KMS-11 (cell line): ENCODE results near the gene EIF3K.

Experiments
- H2AFZ ChIP-seq: fragments of 200-600 bp; sonication (generic); 2 replicates; pipeline ENCODE4 v1.6.1; 2016; ENCODE audit warnings: antibody characterized with exemption, mixed run types, low read depth
- H3K27ac ChIP-seq: fragments of 200-600 bp; sonication (generic); 2 replicates; pipeline ENCODE4 v1.6.1; 2016; ENCODE audit warnings: mild to moderate bottlenecking, mixed run types
- H3K27me3 ChIP-seq: fragments of 200-600 bp; sonication (generic); 2 replicates; pipeline ENCODE4 v1.6.1; 2017; ENCODE audit warnings: mild to moderate bottlenecking, low read depth, mixed run types, moderate library complexity; ENCODE audit not compliant: insufficient read depth
- H3K36me3 ChIP-seq: fragments of 200-600 bp; sonication (generic); 2 replicates; pipeline ENCODE4 v1.6.1; 2017; ENCODE audit warnings: mild to moderate bottlenecking, mixed run types; ENCODE audit not compliant: insufficient read depth
- H3K4me1 ChIP-seq: fragments of 200-600 bp; sonication (generic); 2 replicates; pipeline ENCODE4 v1.6.1; 2016; ENCODE audit warnings: mild to moderate bottlenecking, low read depth, mixed run types; ENCODE audit not compliant: poor library complexity, severe bottlenecking
- H3K4me2 ChIP-seq: fragments of 200-600 bp; sonication (generic); 2 replicates; pipeline ENCODE4 v1.7.0; 2016; ENCODE audit warnings: mild to moderate bottlenecking, mixed run types
- H3K4me3 ChIP-seq: fragments of 200-600 bp; sonication (generic); IDR thresholded peaks from 2 replicates; pipeline ENCODE4 v1.6.1; 2017; ENCODE audit warnings: low read depth, low read length, mixed read lengths; ENCODE audit not compliant: insufficient read depth
- H3K79me2 ChIP-seq: fragments of 200-600 bp; sonication (generic); 2 replicates; pipeline ENCODE4 v1.6.1; 2016; ENCODE audit warnings: low read depth, mixed run types; ENCODE audit not compliant: insufficient read depth
- H3K9ac ChIP-seq: fragments of 200-600 bp; sonication (generic); 2 replicates; pipeline ENCODE4 v1.6.1; 2016; ENCODE audit warnings: mild to moderate bottlenecking, mixed run types
- H4K20me1 ChIP-seq: fragments of 200-600 bp; sonication (generic); 2 replicates; pipeline ENCODE4 v1.6.1; 2016; ENCODE audit warnings: mild to moderate bottlenecking, mixed run types; ENCODE audit not compliant: insufficient read depth
- CTCF ChIP-seq: fragments of 200-600 bp; sonication (generic); conservative IDR thresholded peaks from 2 replicates; pipeline ENCODE4 v1.6.1; 2017; ENCODE audit warnings: low read depth, mild to moderate bottlenecking, antibody characterized with exemption, low read length, moderate library complexity, mixed read lengths

Gene EIF3K

DNA sequence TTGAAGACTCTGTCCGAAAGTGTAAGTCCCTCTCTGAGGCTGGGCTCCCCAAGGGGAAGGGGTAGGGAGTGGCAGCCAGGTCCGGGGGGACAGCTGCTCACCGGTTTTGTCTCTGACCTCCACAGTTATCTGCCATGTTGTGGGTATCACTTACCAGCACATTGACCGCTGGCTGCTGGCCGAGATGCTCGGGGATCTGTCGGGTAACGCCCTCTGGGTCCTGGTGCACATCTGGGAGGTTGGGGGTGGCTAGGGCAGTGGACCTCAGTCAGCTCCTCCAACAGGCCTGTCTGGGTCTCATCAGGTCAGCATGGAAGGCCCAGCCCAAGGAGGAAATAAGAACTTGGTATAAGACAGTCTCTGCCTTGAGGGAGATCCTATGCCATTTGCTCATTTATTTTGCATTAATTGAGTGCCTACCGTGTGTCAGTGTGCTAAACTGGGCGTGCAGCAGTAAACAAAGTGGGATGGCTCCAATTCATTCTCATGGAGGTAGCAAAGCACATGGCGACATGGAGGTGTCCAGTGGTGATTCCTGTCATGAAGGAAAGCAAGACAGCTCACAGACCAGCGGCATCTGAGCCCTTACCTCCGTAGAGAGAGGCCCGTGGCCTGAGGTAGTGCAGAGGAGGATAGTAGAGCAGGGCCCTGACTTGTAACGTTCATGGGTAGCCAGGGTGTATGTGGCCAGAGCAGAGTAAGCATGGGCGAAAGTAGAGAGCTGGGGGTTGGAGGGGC, 13.7 kb downstream of the EIF3K start:
- no peak overlapping the region for H3K9ac ChIP-seq
- H2AFZ ChIP-seq = no peak overlapping the region
- no peaks in the 10 kb centered on the region for H3K36me3 ChIP-seq
- H4K20me1 ChIP-seq = no peaks in the 10 kb centered on the region
- H3K4me2 ChIP-seq = no peak overlapping the region
- no peaks in the 10 kb centered on the region for H3K27me3 ChIP-seq
- no peak overlapping the region for H3K4me3 ChIP-seq
- H3K4me1 ChIP-seq = peaks cover 15% of the 10 kb centered on the region
- H3K27ac ChIP-seq = no peak overlapping the region
- H3K79me2 ChIP-seq = no peaks in the 10 kb centered on the region
- TF ChIP-seq CTCF = no peak

DNA sequence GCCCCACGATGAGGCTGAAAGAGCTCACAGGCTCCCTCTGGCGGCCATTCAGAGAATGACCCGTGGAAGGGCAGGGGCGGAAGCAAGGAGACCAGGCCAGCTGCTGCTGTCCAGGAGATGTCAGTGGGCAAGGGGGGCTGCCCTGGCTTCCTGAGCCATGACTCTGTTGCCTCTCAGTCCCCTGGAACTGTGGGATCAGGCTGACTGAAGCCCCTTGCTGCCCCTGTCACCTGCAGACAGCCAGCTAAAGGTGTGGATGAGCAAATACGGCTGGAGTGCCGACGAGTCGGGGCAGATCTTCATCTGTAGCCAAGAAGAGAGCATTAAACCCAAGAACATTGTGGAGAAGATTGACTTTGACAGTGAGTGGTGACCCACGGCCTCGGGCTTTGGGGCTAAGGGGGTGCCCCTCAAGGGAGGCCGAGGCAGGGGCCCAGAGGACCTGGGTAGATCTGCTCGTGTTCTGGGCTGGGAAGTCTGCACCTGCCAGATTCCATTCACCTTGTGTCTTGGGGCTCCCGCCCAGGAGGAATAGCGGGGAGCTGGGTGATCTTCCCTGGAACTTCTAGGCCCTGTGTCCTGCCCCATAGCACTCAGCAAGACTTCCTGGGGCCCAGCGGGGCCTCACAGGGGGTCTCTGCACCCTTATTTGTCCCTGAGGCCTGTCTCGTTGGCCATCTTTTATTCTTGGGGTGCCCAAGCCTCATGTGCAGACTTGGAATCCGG, 15.9 kb downstream of the EIF3K start:
- Histone ChIP-seq H3K79me2 (no peaks in the 10 kb centered on the region), H3K27ac (no peak overlapping the region), H3K27me3 (no peaks in the 10 kb centered on the region), H3K4me2 (no peak overlapping the region), H4K20me1 (no peaks in the 10 kb centered on the region), H3K4me3 (no peak overlapping the region), H3K36me3 (no peaks in the 10 kb centered on the region), H2AFZ (no peak overlapping the region), H3K4me1 (peaks cover 15% of the 10 kb centered on the region), H3K9ac (no peak overlapping the region)
- TF ChIP-seq CTCF = peak; percentile 92

DNA sequence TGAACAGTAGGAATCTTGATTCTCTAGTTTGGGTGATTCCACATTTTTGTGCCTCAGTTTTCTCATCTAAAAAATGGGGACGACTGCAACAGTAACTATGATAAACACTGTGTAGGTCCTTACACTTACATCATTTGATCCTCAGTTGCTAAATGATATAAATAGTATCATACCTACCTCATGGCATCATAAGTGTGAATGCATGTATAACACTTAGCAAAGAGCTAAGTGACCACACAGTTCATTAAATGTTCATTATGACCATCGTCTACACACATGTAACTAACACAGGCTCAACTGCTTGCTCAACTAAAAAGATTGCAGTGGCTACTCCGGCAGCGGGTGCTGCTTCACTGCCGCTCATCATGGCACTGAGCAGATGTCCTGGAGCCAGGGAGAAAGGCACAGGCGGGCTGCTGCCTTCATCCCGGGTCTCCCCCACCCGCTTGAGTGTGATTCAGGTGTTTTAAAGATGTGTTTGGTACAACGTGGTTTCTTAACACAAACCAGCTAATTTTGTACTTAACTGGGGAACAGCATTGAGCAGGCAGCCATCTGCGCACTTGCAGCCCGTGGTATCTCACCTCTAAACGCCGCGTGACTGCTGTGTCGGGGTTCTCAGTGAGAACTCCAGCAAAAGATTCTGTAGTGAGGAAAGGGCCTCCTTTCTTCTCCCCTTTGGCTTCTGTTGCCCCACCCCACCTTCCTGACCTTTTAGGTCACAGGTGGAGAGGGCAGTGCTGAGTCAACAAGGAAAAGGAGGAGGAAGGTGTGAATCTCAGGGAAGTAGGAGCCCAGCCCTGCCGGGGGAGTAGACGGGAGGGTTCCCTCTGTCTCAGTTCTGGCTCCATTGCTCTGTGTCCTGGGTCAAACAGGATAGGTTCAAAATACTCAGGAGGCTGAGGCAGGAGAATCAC, 16.8 kb downstream of the EIF3K start:
- no peak overlapping the region for H3K4me2 ChIP-seq
- H3K27me3 ChIP-seq = no peaks in the 10 kb centered on the region
- H3K9ac ChIP-seq = no peak overlapping the region
- H3K4me1 ChIP-seq = peaks cover 15% of the 10 kb centered on the region
- H4K20me1 ChIP-seq = no peaks in the 10 kb centered on the region
- no peak overlapping the region for H3K4me3 ChIP-seq
- no peak overlapping the region for H3K27ac ChIP-seq
- no peaks in the 10 kb centered on the region for H3K36me3 ChIP-seq
- H2AFZ ChIP-seq = no peak overlapping the region
- no peak for TF ChIP-seq CTCF
- no peaks in the 10 kb centered on the region for H3K79me2 ChIP-seq

DNA sequence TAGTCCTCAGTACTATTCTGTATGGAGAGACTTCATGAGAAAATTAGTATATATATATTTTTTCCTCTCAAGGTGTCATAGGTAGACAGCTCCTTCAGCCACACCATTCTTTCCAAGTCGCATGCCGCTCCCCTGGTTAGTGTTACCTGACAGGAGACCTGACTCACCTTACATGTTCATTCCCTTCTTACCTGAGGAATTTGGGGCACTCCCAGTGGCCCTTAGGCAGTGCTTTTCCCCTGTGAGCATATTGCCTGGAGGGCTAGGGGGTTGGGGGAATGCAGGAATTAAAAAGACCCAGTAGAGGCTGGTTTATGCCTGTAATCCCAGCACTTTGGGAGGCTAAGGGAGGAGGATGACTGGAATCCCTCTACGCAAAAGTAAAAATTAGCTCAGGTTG, 19.5 kb downstream of the EIF3K start:
- no peak for TF ChIP-seq CTCF
- H3K79me2 ChIP-seq = no peaks in the 10 kb centered on the region
- no peak overlapping the region for H3K27ac ChIP-seq
- H3K4me1 ChIP-seq = peaks cover 15% of the 10 kb centered on the region
- H3K9ac ChIP-seq = no peak overlapping the region
- H3K27me3 ChIP-seq = no peaks in the 10 kb centered on the region
- no peak overlapping the region for H3K4me2 ChIP-seq
- H4K20me1 ChIP-seq = no peaks in the 10 kb centered on the region
- H3K36me3 ChIP-seq = no peaks in the 10 kb centered on the region
- no peak overlapping the region for H3K4me3 ChIP-seq
- H2AFZ ChIP-seq = no peak overlapping the region
